Panc1 (cell line): Measurements from ENCODE around the gene FGF21.

Experiments
- CTCF ChIP-seq: fragments of 450-650 bp; IDR thresholded peaks from 2 replicates; pipeline ENCODE4 v1.5.1; 2017; ENCODE audit warnings: mild to moderate bottlenecking
- POLR2AphosphoS5 ChIP-seq: IDR thresholded peaks from 2 replicates; pipeline ENCODE4 v1.6.1; 2012; ENCODE audit warnings: mild to moderate bottlenecking, low read depth, low read length, moderate library complexity
- SIN3A ChIP-seq: IDR thresholded peaks from 2 replicates; pipeline ENCODE4 v1.6.1; 2012; ENCODE audit warnings: low read depth, mild to moderate bottlenecking, low read length, moderate library complexity, borderline replicate concordance; ENCODE audit not compliant: insufficient read depth
- TCF7L2 ChIP-seq: IDR thresholded peaks from 2 replicates; pipeline ENCODE4 v1.6.1; 2011; ENCODE audit warnings: mild to moderate bottlenecking, low read depth, low read length, inconsistent platforms

- TF ChIP-seq CTCF: no peak; the same call in 1 of the 2 replicates
- no peak for TF ChIP-seq SIN3A
- TF ChIP-seq TCF7L2: no peak
- TF ChIP-seq POLR2AphosphoS5: no peak
Observed at GRCh38 chr19:48738557-48739403, 16.5 kb upstream of the FGF21 start.
